HUES64 (cell line): Measurements from ENCODE around the gene OR2T2.
"Not testable (repeated sequence)": the region's sequence is repeated elsewhere in the genome, so short reads cannot be mapped to it uniquely, and the experiment has no call there.

Experiments
- H3K27ac ChIP-seq: 2 replicates; pipeline ENCODE4 v1.7.0; 2013; ENCODE audit warnings: low read depth, low read length, inconsistent platforms
- H3K27me3 ChIP-seq: 2 replicates; pipeline ENCODE4 v1.6.1; 2013; ENCODE audit warnings: mild to moderate bottlenecking, low read length; ENCODE audit not compliant: insufficient read depth
- H3K36me3 ChIP-seq: 2 replicates; pipeline ENCODE4 v1.6.1; 2013; ENCODE audit warnings: mild to moderate bottlenecking, low read length; ENCODE audit not compliant: insufficient read depth
- H3K4me1 ChIP-seq: 2 replicates; pipeline ENCODE4 v1.6.1; 2013; ENCODE audit warnings: mild to moderate bottlenecking, low read length, moderate library complexity; ENCODE audit not compliant: insufficient read depth
- H3K4me3 ChIP-seq: 2 replicates; pipeline ENCODE4 v1.5.1; 2013; ENCODE audit warnings: mild to moderate bottlenecking, low read length, moderate library complexity
- H3K9ac ChIP-seq: 2 replicates; pipeline ENCODE4 v1.6.1; 2013; ENCODE audit warnings: mild to moderate bottlenecking, low read depth, low read length
- H3K9me3 ChIP-seq: 2 replicates; pipeline ENCODE4 v1.6.1; 2013; ENCODE audit warnings: low read depth, low read length; ENCODE audit not compliant: insufficient read depth
- WGBS: fragments of 150-250, 120-280 bp; methylation state at CpG from one replicate; pipeline ENCODE4 v1.1.7; 2013; ENCODE audit warnings: missing lambda C conversion rate; 5-methylcytosine and 5-hydroxymethylcytosine counted together

Gene OR2T2

GRCh38 chr1:248455045-248455444, 9.6 kb downstream of the OR2T2 start:
- not testable (repeated sequence) for H3K9ac ChIP-seq, H3K4me1 ChIP-seq, H3K4me3 ChIP-seq, H3K27me3 ChIP-seq, H3K36me3 ChIP-seq, H3K27ac ChIP-seq
- no CpG with 5 or more reads among the region's 4 CpGs for WGBS
- H3K9me3 ChIP-seq, result peaks cover 25% of the 10 kb centered on the region

DNA sequence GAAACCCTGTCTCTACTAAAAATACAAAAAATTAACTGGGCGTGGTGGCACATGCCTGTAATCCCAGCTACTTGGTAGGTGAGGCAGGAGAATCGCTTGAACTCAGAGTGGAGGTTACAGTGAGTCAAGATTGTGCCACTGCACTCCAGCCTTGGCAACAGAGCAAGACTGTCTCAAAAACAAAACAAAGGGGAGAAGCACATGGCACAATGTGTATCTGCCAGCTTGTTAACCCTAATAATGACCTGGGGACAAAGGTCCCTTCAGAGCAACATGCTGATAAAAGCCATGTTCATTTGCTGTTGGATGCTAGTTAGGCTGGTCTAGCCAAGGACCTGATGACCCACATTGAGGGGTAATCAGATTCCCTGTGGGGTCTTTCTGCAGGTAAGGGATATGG, 11.2 kb downstream of the OR2T2 start:
- H3K9me3 ChIP-seq, result peaks cover 37% of the 10 kb centered on the region
- WGBS, result no CpG with 5 or more reads among the region's 2 CpGs
- not testable (repeated sequence) for H3K4me1 ChIP-seq, H3K4me3 ChIP-seq, H3K27me3 ChIP-seq, H3K36me3 ChIP-seq, H3K27ac ChIP-seq, H3K9ac ChIP-seq

GRCh38 chr1:248459117-248459516, 13.7 kb downstream of the OR2T2 start:
- H3K27ac ChIP-seq, H3K9ac ChIP-seq, H3K36me3 ChIP-seq, H3K27me3 ChIP-seq, H3K4me1 ChIP-seq, H3K4me3 ChIP-seq: not testable (repeated sequence)
- WGBS, result 48% methylated on average over 6 of the region's 7 CpGs
- H3K9me3 ChIP-seq, result peaks cover 55% of the 10 kb centered on the region

GRCh38 chr1:248471154-248471553, 25.7 kb downstream of the OR2T2 start:
- no peak overlapping the region for H3K9ac ChIP-seq
- no peaks in the 10 kb centered on the region for H3K36me3 ChIP-seq
- H3K27me3 ChIP-seq, result no peaks in the 10 kb centered on the region
- no peaks in the 10 kb centered on the region for H3K4me1 ChIP-seq
- peaks cover 54% of the 10 kb centered on the region for H3K9me3 ChIP-seq
- no peak overlapping the region for H3K4me3 ChIP-seq
- no peak overlapping the region for H3K27ac ChIP-seq
- WGBS, result 74% methylated on average over 2 of the region's 4 CpGs

DNA sequence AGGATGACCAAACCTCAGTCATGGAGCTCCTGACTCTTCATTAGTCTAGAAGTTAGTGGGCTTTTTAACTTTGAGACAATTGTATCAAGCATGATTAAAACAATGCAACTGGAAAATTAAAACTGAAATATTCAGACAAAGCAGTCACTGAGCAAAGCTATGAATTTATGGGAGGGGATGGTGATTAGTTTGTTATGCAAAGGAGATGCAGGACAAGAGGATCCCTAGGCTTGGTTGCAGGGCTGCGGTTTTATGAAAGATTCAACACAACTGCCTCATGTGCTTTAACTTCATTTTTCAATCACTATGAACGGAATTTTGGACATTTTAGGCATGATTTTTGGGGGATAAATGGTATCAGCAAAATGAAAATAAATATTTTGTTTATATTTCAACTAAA, 26.7 kb downstream of the OR2T2 start:
- H3K9me3 ChIP-seq, result peaks cover 46% of the 10 kb centered on the region
- H3K9ac ChIP-seq, H3K27ac ChIP-seq, H3K27me3 ChIP-seq, H3K4me3 ChIP-seq, H3K36me3 ChIP-seq, H3K4me1 ChIP-seq: not testable (repeated sequence)
- no CpG with 5 or more reads among the region's 2 CpGs for WGBS

GRCh38 chr1:248473051-248473450, 27.6 kb downstream of the OR2T2 start, which contains the start of gene OR2T3:
TSS of gene OR2T3 (plus strand) at chr1:248473351. CDS start at chr1:248473351, 0 bp downstream.
- H3K4me1 ChIP-seq, H3K27ac ChIP-seq, H3K9ac ChIP-seq, H3K27me3 ChIP-seq, H3K36me3 ChIP-seq, H3K4me3 ChIP-seq: not testable (repeated sequence)
- WGBS, result no CpG with 5 or more reads among the region's 2 CpGs
- H3K9me3 ChIP-seq, result peaks cover 37% of the 10 kb centered on the region

GRCh38 chr1:248475660-248476059, 30.2 kb downstream of the OR2T2 start:
- H3K9me3 ChIP-seq, result peaks cover 21% of the 10 kb centered on the region
- not testable (repeated sequence) for H3K36me3 ChIP-seq, H3K4me1 ChIP-seq, H3K9ac ChIP-seq, H3K27me3 ChIP-seq, H3K27ac ChIP-seq, H3K4me3 ChIP-seq
- no CpG with 5 or more reads among the region's 1 CpG for WGBS

DNA sequence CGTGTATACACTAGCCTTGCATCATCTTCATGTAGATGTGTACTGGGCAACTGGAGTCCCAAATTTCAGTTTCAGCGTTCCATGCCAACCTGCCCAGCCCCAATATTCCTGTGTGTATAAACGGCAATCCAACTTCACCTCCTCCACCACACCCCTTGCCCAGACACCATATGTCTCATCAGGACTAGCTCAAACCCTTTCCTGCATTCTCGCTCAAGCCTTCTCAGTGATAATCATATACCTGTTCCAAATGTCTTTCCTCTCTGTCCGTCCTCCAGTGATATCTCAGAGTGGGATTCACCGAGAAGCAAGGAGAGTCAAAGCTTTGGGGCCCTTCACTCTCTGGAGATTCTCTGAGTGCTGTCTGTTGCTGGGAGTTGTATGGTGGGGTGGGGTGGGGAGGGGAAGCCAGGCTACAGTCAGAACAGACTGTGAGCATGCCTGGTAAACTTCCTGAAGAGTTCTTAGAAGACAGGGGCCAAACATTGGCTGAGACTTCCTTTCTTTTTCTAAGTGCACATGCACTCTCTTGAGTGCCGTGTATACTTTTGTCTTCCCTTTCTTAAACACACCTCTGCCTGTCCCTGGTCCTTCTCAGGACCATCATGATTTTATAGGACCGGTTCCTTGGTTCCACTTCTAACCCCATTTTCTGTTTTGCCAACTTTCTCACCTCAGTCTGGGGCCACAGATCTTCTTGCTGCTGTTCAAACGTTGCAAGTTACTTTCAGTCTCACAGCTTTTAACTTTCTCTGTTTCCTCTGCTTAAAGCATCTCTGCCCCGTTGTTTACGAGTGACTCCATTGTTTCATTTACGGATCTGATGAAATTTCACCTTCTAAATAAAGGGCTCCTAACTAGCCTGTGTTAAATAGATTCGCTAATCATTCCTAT, 36.5 kb downstream of the OR2T2 start:
- H3K36me3 ChIP-seq, H3K9ac ChIP-seq, H3K27ac ChIP-seq, H3K4me1 ChIP-seq, H3K4me3 ChIP-seq, H3K27me3 ChIP-seq: not testable (repeated sequence)
- peaks cover 13% of the 10 kb centered on the region; the same call in 1 of the 2 replicates for H3K9me3 ChIP-seq
- WGBS, result 78% methylated on average over 12 of the region's 13 CpGs

DNA sequence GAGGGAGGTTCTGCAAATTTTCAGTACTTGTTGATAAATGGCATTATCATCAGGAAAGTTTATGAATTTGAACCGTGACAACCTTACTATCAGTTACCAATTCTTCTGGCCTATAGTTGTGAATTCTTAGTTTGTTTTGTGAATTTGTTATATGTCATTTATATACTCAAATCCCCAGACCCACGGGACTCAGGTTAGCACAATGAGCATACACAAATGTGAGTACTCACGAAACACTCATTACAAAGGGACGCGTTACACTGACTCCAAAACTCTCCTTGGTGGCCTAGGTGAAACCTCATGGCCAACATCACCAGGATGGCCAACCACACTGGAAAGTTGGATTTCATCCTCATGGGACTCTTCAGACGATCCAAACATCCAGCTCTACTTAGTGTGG, 42.9 kb downstream of the OR2T2 start, which contains the start of gene OR2T5:
TSS of gene OR2T5 (plus strand) at position 301 of the 400 bp plus-strand sequence. CDS start at position 301, 0 bp downstream.
- not testable (repeated sequence) for H3K9ac ChIP-seq, H3K27me3 ChIP-seq, H3K9me3 ChIP-seq, H3K36me3 ChIP-seq, H3K27ac ChIP-seq, H3K4me3 ChIP-seq, H3K4me1 ChIP-seq
- 91% methylated on average over 4 of the region's 6 CpGs for WGBS

GRCh38 chr1:248496661-248497060, 51.2 kb downstream of the OR2T2 start:
- H3K36me3 ChIP-seq, H3K27ac ChIP-seq, H3K27me3 ChIP-seq, H3K4me1 ChIP-seq, H3K9ac ChIP-seq, H3K4me3 ChIP-seq, H3K9me3 ChIP-seq: not testable (repeated sequence)
- WGBS, result no CpG with 5 or more reads among the region's 5 CpGs

DNA sequence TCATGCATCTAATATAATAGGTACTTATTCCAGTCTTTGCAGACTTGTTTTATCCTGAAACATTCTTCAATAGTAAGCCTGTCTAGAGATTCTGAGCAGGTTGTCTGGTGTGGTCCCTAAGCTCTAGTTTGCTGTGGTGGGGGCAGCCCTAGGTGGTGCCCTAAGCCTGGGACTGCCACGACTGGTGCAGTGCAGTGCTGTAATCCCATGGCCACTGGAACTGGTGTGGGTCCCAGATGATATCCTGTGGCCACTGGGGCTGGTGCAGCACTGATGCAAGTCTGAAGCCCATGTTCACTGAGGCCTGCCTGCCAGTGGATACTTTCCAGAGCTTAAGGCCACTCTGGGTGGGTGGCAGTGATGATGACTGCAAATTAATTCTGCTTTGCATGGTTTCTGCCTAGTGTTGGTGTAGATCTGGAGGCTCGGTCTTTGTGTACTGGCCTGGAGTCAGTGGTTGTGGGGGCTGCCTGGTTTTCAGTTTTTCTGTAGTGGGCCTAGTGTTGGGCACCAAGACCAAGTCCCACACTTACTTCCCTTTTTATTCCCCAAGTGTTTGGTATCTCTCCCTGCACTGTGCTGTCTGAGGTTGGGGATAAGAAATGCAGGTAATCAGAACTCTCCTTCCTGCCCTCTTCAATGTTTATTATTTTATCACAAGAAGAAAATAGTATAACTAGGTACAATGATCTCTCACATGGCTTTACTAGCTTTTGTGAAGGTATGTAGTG, 55.0 kb downstream of the OR2T2 start:
- H3K27ac ChIP-seq, H3K9ac ChIP-seq, H3K9me3 ChIP-seq, H3K4me1 ChIP-seq, H3K36me3 ChIP-seq, H3K4me3 ChIP-seq, H3K27me3 ChIP-seq: not testable (repeated sequence)
- WGBS, result no CpG with 5 or more reads among the region's 2 CpGs
